Stimulated activated naive CD4-positive, alpha-beta T cell (primary cell): Measurements from ENCODE around the gene ACAD11.
"Not testable (repeated sequence)": the region's sequence is repeated elsewhere in the genome, so short reads cannot be mapped to it uniquely, and the experiment has no call there.

ENCODE experiments used
- DNase-seq, 6 experiments: peaks; one replicate each; lab custom pipeline; 2025; lab: John Stamatoyannopoulos, UW

ACAD11 gene

GRCh38 chr3:132598181-132598580, 61.4 kb downstream of the ACAD11 start:
- no peak for DNase-seq

GRCh38 chr3:132597660-132598059, 61.9 kb downstream of the ACAD11 start:
- DNase-seq = no peak

- DNase-seq = no peak
Measured at GRCh38 chr3:132596816-132597433, 62.7 kb downstream of the ACAD11 start, which contains the start of gene ACKR4. Gene ACKR4 (plus strand): TSS chr3:132597270. CDS start chr3:132600398, 3,128 bp downstream.

DNA sequence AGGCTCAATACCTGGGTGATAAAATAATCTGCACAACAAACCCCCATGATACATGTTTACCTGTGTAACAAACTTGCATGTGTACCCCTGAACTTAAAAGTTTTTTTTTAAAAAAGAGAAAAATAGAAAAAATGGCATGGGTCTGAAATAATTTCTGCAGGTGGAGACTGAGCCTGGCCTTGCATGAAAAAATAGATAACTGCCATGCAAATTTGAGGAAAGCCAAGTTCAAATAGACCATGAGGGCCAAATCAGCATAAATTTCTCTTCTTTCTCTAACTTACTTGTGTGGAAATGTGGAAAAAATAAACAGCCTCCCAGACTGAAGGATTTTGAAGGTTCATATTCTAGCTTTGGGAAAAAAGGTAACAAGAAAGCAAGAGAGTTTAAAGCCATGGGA, 63.3 kb downstream of the ACAD11 start:
- no peak for DNase-seq

GRCh38 chr3:132595014-132595413, 64.6 kb downstream of the ACAD11 start:
- DNase-seq = no peak

DNA sequence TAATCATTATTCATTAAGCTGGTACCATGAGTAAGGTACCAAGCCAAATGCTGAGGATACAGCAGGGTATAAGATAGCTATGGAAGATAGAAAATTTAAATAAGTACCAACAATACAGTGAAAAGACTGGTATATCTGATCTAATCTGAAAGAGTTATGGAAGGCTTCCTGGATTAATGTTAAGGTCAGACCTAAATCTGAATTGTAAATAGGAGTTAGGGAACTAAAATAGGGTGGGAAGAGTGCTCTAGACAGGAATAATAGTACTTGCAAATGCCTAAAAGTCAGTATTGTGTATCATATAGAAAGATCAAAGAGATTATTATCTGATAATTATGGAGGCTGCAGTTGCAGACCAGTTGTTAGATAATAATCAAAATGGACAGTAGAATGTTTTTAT, 65.1 kb downstream of the ACAD11 start:
- no peak for DNase-seq

- no peak for DNase-seq
Measured at GRCh38 chr3:132593947-132594323, 65.7 kb downstream of the ACAD11 start.

DNA sequence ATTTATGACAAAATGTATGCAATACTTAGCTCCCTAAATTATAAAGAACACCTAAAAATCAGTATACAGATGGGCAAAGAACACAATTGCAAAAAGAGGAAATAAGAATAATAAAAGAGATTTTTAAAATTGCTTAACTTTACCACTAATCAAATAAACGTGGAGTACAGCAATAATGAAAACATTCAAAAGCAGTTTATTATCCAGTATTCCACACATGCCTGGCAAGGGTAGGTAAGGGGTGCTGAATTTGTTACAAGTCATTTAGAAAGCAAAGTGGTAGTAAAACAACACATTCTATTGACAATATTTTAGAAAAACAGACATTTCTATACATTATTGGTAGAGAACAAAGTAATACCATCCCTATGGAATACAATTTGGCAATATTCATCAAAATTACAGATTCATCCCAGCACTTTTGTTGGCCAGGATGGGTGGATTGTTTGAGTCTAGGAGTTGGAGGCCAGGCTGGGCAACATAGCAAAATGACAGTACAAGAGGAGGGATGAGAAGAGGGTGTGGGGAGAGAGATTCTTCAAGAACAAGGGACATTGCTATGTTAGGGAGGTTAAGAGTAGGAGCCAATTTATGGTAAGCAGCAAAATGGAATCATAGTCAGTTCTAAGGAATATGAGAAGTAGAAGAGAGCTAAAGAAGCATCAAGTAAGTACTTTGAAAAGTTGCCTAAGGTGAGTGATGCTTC, 66.2 kb downstream of the ACAD11 start:
- DNase-seq = no peak

- no peak for DNase-seq
Measured at GRCh38 chr3:132592216-132592615, 67.4 kb downstream of the ACAD11 start.

- no peak for DNase-seq
Measured at GRCh38 chr3:132587401-132587800, 72.2 kb downstream of the ACAD11 start.

GRCh38 chr3:132573797-132574211, 85.8 kb downstream of the ACAD11 start:
- no peak for DNase-seq

- no peak for DNase-seq
Measured at GRCh38 chr3:132570016-132570415, 89.6 kb downstream of the ACAD11 start.

GRCh38 chr3:132569580-132569979, 90.0 kb downstream of the ACAD11 start:
- DNase-seq = no peak

DNA sequence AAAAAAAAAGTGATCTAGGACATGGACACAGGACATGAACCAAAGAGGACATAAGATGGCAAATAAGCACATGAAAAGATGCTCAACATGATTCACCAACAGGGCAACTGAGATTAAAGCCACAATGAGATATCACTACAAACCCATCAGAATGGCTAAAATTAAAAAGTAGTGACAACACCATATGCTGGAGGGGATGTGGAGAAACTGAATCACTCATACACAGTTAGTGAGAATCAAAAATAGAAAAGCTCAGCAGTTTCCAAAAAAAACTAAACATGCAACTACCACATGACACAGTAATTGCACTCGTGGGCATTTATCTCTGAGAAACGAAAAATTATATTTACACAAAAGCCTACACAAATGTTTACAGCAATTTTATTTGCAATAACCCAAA, 90.5 kb downstream of the ACAD11 start:
- no peak for DNase-seq

DNA sequence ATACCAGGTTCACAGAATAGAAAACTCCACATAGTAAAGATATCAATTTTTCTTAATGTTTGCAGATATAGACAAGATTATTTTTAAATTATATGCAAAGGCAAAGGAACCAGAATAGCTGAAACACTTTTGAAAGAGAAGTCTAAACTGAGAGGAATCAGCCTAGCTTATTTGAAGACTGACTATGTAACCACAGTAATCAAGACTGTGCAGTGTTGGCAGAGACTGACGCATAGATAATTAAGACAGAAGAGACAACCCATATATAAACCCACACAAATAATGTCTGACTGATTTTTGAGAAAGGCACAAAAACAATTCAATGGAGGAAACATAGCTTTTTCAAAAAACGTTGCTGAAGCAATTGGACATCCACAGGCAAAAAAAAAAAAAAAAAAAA, 91.2 kb downstream of the ACAD11 start:
- DNase-seq = no peak

- DNase-seq = no peak
Measured at GRCh38 chr3:132564070-132564465, 95.5 kb downstream of the ACAD11 start.

DNA sequence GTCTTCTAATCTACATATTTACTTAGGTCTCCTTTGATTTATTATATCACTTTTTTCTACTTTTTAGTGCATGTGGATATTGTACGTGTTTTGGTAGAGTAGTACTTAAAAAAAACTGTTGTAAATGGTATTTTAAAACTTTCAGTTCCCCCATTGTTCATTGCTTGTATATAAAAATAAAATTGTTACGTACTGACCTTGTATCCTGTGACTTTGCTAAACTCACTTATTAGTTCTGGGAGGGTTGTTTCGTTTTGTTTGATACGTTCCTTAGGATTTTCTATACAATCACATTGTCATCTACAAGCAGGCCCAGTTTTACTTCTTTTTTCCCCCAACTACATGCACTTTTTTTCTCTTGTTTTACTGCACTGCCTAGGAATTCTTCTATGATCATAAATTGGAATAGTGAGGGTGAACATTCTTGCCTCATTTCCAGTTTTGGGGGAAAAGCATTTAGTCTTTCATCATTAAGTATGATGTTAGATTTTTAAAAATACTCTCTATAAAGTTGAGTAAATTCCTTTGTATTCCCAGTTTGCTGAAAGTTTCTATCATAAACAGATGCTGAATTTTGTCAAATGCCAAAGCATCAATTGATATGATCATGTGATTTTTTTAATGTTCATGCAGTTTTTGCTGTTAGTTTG, 96.1 kb downstream of the ACAD11 start:
- DNase-seq = no peak

DNA sequence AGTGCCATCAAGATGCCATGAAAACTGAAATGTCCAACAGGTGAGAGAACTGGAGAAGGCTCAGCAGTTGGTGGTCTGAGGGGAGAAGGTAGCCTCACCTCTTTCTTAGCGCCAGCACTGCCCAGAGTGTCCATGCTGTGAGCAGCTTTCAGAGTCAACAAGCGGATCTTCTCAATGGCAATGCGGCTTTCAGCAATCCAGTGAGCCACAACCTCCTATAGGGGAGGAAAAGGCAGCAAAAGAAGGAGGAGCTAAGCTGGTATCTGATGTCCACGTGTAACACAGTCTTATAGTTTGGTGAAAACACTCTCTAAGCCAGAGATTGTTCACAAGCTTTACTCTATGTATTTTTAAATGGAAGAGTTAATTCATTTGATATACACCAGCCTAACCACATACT, 98.6 kb downstream of the ACAD11 start:
- no peak for DNase-seq

DNA sequence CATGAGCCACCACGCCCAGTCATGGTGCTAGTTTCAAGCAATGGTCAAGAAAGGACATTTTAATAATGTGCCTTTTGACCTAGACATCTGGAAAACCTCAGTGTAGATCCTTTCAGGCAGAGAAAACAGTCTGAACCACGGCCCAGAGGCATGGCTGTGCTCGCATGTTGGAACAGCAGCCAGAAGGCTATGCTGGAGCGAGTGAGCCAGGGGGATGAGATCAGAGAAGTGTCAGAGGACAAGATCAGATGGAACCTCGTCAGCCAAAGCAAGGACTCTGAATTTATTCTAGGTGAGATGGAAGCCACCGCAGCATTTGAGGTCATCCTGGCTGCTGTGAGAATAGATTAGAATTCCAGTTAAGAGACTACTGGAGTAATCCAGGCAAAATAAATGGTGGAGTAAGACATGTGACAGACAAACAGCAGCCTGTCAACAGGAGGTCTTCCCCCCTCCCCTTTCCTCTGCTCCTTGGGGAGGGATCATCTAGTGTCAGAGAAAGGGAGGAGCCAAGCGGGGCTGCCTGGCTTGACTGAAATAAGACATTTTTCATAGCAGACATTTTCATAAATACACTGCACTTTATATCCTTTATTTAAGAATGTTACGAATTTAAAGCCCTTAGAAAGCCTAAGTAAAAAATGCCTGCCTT, 103.0 kb downstream of the ACAD11 start:
- no peak for DNase-seq

GRCh38 chr3:132556036-132556386, 103.6 kb downstream of the ACAD11 start:
- DNase-seq = not testable (repeated sequence)

DNA sequence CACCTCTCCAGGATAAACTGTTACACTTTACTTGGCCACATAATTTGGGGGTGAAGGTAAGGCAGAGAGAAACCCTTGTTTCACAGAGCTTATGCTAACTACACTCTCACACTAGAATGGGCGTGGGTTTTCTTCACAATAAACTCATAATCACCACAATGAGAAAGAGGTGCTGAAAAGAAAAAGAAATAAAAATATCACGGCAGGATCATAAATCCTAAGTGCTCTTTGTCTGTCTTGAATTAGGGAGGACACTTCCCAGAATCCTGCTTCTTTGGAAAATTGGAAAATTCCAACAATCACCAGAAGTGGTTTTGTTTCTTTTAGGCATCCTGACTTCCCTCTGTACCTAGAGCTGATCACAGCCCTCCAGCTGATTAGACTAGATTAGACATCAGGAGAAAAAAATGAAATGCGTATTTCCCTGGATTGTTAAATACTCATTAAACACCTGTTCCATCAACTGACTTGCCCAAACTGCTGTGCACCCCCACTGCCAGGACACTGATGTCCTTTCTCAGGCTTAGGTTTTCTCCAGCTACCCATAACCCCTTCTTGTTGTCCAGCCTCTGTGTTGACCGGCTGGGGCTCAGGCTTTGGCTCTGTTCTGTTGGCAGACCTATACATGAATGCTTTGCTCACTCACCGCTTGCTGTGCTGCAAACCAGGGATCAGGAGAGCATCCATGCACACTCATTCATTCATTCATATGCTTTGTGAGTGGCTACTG, 104.1 kb downstream of the ACAD11 start:
- DNase-seq = no peak

- DNase-seq = no peak
Measured at GRCh38 chr3:132554437-132554836, 105.2 kb downstream of the ACAD11 start.
